NCI-H82 treated with DMSO at 0.1 percent for 48 hours (cell line): Measurements from ENCODE around the gene PCDH19.
"Not testable (repeated sequence)": the region's sequence is repeated elsewhere in the genome, so short reads cannot be mapped to it uniquely, and the experiment has no call there.

Experiments used
- DNase-seq: peaks from one replicate; lab custom pipeline; 2025; ENCODE audit not compliant: unreplicated experiment; lab: John Stamatoyannopoulos, UW

The PCDH19 gene

GRCh38 chrX:100409610-100410590 is at the start of gene PCDH19:
PCDH19 (minus strand) TSS chrX:100410273; CDS start chrX:100408597, 1,676 bp downstream.
- no peak for DNase-seq

GRCh38 chrX:100449696-100450608 is 39.9 kb upstream of the PCDH19 start:
- no peak for DNase-seq

- no peak for DNase-seq
Observed at GRCh38 chrX:100447655-100448397, 37.8 kb upstream of the PCDH19 start.

GRCh38 chrX:100445593-100445992 is 35.5 kb upstream of the PCDH19 start:
- no peak for DNase-seq

- not testable (repeated sequence) for DNase-seq
Observed at GRCh38 chrX:100441321-100441720, 31.2 kb upstream of the PCDH19 start.

- DNase-seq, result no peak
Observed at GRCh38 chrX:100440006-100440405, 29.9 kb upstream of the PCDH19 start.

- DNase-seq, result no peak
Observed at GRCh38 chrX:100435726-100436125, 25.7 kb upstream of the PCDH19 start.

- no peak for DNase-seq
Observed at GRCh38 chrX:100424012-100424411, 13.9 kb upstream of the PCDH19 start.

- DNase-seq, result no peak
Observed at GRCh38 chrX:100418556-100418955, 8.5 kb upstream of the PCDH19 start.

GRCh38 chrX:100417681-100418080 is 7.6 kb upstream of the PCDH19 start:
- DNase-seq, result no peak

- DNase-seq, result peak; percentile 39
Observed at GRCh38 chrX:100413229-100413628, 3.2 kb upstream of the PCDH19 start.

- no peak for DNase-seq
Observed at GRCh38 chrX:100411802-100412715, 2.0 kb upstream of the PCDH19 start.

- no peak for DNase-seq
Observed at GRCh38 chrX:100410901-100411801, 1.1 kb upstream of the PCDH19 start.

- no peak for DNase-seq
Observed at GRCh38 chrX:100408713-100409609, 1.1 kb downstream of the PCDH19 start.

- DNase-seq, result no peak
Observed at GRCh38 chrX:100407784-100408712, 2.0 kb downstream of the PCDH19 start.

- no peak for DNase-seq
Observed at GRCh38 chrX:100407147-100407783, 2.8 kb downstream of the PCDH19 start.
